GM15510 (cell line): Measurements from ENCODE around the gene PDCD1.

Source experiments
- POLR2A ChIP-seq: IDR thresholded peaks from 3 replicates; pipeline ENCODE4 v1.6.1; 2011; ENCODE audit warnings: borderline replicate concordance; ENCODE audit not compliant: insufficient read length; ENCODE audit errors: extremely low read depth

The PDCD1 gene

DNA sequence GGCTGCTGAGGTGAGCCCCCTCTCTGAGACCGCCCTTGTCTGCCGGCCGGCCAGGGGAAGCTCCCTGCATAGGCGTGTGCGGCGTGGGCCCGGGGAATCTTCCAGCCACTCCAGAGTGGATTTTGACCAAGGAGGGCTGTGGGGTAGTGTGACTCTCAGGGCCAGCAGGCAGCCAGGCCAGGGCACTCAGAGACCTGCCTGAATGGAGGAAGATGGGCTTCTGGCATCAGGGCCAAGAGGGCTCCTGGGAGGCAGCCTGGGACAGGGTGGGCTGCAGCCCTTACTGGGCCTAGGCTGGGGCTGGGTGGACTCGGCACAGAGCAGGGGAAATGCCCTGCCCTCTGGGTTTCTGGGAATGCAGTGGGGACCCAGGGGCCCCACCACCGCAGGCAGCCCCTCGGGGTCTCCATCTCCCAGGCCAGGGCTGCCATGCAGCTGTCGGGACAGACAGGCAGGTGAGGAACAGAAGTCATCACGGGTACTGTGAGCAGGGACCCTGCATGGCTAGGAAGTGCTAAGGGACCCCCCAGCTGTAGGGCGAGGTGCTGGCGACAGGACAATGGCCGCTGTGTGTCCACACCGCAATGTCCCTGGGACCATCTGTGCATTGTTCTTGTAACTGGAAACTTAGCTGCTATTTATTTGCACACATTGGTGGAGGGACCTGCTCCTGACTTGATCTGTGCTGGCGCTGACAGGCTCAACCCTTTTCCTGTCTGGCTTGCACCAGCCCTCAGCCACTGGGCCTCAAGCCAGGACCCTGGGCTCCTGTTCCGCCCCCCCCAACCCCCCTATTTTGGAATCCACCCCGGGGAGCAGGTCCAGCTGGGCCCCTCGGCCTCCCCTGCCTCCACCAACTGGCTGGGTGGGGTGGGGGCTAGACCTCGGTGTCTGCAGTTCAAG is 4.1 kb downstream of the PDCD1 start:
- no peak for TF ChIP-seq POLR2A

- no peak for TF ChIP-seq POLR2A
Observed at GRCh38 chr2:241853651-241854341, 4.9 kb downstream of the PDCD1 start.

DNA sequence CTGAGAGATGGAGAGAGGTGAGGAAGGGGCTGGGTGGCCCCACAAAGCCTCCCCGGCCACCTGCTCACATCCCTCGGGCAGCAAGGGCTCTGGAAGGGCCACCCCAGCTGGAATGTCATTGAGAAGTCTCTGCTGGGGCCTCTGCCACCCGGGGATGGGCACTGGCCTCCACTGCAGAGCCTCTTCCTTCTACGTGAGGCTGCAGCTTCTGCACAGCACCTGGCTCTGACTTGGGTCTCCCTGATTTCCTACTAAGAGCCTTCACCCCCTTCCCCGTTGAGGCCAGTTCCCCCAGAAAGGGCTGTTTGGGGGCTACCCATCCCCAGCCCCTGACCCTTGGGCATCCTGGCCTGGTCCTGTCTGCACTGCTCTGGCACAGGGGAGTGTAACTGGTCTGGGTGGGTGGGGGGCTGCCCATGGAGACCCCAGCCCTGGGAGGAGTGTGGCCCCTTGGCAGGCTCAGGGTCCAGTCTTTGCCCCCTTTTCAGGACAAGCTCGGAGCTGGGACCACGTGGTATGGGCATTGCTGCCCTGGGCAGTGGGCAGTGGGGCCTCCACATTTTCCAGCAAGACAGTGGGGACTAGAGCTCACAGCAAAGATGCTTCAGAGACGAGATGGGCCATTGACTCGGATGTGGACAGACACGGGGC is 5.6 kb downstream of the PDCD1 start:
- no peak for TF ChIP-seq POLR2A

GRCh38 chr2:241852116-241852980 is 6.3 kb downstream of the PDCD1 start:
- no peak for TF ChIP-seq POLR2A

GRCh38 chr2:241851325-241852115 is 7.2 kb downstream of the PDCD1 start:
- no peak for TF ChIP-seq POLR2A

DNA sequence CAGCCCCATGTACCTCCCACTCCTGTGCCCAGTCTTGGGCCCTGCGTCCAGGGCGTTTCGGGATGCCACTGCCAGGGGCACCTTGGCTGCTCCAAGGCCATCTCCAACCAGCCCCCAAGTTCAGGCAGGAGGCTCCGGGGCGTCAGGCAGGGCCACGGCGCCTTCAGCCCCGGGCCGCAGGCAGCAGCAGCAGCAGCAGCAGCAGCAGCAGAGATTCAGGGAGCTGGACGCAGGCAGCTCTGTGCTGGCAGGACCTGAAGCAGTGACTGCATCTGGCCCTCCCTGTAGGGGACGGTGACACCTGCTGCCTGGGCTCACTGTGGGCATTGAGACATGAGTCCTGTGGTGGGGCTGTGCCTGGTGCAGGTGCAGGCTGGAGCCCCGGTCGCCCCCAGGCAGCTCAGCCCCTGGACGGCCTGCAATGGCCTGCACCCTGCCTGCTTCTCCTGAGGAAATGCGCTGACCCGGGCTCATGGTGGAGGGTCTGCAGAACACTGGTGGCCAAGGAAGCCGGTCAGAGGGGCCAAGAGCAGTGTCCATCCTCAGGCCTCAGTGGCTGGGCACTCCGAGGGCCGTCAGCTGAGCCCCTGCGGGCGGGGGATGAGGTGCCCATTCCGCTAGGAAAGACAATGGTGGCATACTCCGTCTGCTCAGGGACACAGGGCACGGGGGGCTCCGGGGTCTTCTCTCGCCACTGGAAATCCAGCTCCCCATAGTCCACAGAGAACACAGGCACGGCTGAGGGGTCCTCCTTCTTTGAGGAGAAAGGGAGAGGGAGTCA is 8.0 kb downstream of the PDCD1 start:
- no peak for TF ChIP-seq POLR2A

DNA sequence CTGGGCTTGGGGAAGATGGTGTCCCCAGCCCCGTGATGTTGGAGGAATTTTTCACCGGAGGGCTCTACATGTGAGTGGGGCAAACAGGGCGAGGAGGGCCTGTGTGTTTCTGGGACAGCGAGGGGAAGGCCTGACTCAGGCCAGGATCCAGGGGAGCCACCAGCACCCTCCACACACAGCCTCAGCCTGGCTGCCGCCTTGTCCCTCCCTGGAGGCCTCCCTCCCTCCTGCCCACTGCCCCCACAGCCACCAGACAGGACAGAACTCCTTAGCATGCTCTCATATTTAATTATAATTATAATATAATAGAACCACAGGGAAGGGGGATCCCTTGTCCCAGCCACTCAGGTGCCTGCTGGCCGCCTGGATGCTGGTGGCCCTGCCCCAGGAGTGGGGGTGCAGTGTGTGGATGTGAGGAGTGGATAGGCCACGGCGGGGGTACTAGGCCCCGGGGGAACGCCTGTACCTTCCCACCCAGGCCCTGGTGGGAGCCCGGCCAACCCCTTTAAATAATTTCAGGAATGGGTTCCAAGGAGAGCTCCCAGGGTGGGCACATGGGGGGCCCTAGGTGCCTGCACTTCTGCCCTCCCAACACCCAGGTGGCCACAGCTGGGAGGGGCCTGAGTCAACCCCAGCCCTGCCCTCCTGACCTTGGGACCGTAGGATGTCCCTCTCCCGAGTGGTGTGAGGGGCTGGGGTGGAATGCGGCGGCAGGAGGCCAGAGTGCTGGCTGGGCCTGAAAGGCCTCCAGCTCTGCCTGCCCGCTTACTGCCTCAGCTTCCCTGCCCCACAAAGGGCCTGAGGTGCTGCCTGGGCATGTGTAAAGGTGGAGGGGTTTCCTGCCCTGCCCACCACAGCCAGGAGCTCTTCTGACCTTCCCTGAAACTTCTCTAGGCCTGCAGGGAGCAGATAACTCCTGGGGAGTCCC is 8.8 kb downstream of the PDCD1 start:
- no peak for TF ChIP-seq POLR2A

DNA sequence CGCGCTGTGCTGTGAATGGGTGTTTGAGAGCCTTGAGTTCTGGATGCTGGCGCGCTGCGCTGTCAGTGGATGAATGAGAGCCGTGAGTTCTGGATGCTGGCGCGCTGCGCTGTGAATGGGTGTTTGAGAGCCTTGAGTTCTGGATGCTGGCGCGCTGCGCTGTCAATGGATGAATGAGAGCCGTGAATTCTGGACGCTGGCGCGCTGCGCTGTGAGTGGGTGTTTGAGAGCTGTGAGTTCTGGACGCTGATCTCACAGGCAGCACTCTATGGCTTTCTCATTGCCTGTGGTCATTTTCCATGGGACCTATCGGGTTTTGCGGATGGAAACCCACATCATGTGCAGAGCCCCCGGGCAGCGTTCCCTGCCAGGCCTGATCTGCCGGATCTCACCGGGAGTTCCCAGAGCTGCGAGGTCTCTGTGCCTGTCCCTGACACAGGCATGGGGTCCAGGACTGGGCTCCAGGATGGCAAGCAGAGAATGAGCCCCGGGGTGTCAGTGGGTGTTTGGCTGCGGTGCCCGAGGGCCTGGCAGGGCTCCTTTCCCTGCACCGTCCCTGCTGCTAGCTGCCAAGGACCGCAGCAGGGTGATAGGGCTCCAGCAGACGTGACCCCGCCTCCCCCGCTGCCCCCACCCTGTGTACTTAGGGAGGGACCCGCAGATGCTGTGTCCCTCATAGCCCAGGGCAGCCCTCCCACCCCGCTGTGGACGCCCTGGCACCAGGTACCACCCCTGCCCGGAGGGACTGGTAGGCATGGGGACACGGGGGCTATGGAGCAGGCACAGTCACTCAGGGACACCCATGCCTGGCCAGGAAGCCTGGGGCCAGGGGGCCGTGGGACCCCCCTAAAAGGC is 9.7 kb downstream of the PDCD1 start:
- TF ChIP-seq POLR2A = no peak

- no peak for TF ChIP-seq POLR2A
Observed at GRCh38 chr2:241846406-241846805, 12.3 kb downstream of the PDCD1 start.

DNA sequence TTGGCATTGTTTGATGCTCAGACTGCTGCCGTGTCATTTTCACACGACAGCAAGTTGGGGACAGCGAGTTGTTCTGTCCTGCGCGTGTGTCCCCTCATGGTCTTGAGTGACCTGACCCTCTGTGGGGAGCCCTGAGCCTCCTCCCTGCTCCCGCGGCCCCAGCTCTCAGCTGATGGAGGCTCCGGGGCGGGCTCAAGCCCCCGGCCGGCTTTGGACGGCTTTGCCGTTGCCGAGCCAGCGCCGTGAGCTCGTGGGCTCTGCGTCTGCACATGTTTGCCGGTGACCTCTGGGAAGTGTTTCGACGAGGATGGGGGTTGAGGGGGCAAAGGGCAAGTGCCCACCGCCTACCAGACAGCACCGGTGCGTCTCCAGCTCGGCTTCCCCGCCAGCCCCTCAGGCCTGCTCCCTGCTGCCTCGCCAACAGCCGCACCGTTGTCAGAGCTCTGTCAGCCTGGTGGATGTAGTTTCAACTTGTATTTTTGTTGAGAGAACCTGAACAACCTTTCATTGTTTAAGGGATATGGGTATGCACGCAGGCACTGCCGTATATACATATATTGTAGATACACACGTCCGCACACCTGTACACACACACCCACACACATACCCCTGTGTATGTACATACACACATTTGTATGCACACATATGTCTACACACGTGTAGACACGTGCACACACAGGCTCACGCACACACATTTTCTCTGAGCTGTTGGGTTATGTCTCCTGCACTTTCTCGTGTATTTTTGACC is 13.7 kb downstream of the PDCD1 start:
- TF ChIP-seq POLR2A = no peak
